HepG2 (cell line): ENCODE data around the gene MCC. TPM values are rescaled to one million over a fixed set of nuclear protein-coding genes. Genes with fewer than 3 reads are reported as not detected.

ENCODE experiments used
- ATAC-seq: fragments of 200-7000 bp; cut with Tn5 transposase; 3 replicates; pipeline ENCODE4 v1.9.1; 2020; ENCODE audit warnings: mild to moderate bottlenecking, moderate library complexity
- BruUV-seq: library from RNA; stranded (reverse); fragments of 400-500 nt; replicated peaks from 2 replicates; lab custom pipeline; 2021; lab: Mats Ljungman, UMichigan
- CTCF ChIA-PET: fragments of 300-600 bp; formaldehyde crosslinking; extraction: SDS; loops from one replicate; lab custom pipeline; 2021; ENCODE audit warnings: low total read pairs, inconsistent platforms, low intra/inter-chr PET ratio; lab: Yijun Ruan, JAX
- POLR2A ChIA-PET: fragments of 350-600 bp; sonication (Branson Sonifier 250); formaldehyde crosslinking; loops from one replicate; lab custom pipeline; 2020; ENCODE audit warnings: antibody characterized with exemption, inconsistent platforms; lab: Yijun Ruan, JAX
- DNase-seq: peaks from one replicate; pipeline ENCODE4 v3.0.0-alpha.2; 2015; ENCODE audit warnings: low spot score
- FAIRE-seq: peaks from 3 replicates; lab custom pipeline; 2011; peaks lifted over from hg19 to GRCh38; lab: Jason Lieb, UNC
- H2AFZ ChIP-seq: one replicate; pipeline ENCODE4 v1.6.1; 2011; ENCODE audit warnings: low read length, inconsistent platforms
- H3K27ac ChIP-seq: fragments of 300-600 bp; 3 replicates; pipeline ENCODE4 v1.8.0; 2011; ENCODE audit warnings: mixed run types, mild to moderate bottlenecking, mixed read lengths, low read length, inconsistent platforms; ENCODE audit not compliant: insufficient read depth; ENCODE audit errors: extremely low read length
- H3K27me3 ChIP-seq, 2 experiments: fragments of 200-600 bp in 1 of 2; 2 replicates in 1 of 2; 3 replicates in 1 of 2; pipeline versions ENCODE4 v1.6.0 to v1.8.0; 2011; ENCODE audit warnings: low read length in 2 of 2, mild to moderate bottlenecking in 2 of 2, moderate library complexity in 2 of 2, inconsistent platforms in 1 of 2; ENCODE audit not compliant: insufficient read depth in 2 of 2, control insufficient read depth in 1 of 2
- H3K36me3 ChIP-seq, 2 experiments: fragments of 200-600 bp in 1 of 2; replicated peaks in 1 of 2; 2 replicates in 1 of 2; 3 replicates in 1 of 2; pipeline versions ENCODE4 v1.5.1 to v1.8.0; 2011; ENCODE audit warnings: low read length in 2 of 2, inconsistent platforms in 1 of 2; ENCODE audit not compliant: insufficient read depth in 2 of 2, control insufficient read depth in 1 of 2
- H3K4me1 ChIP-seq: 2 replicates; pipeline ENCODE4 v1.5.1; 2012; ENCODE audit warnings: low read length, inconsistent platforms; ENCODE audit not compliant: insufficient read depth
- H3K4me2 ChIP-seq: 2 replicates; pipeline ENCODE4 v1.6.0; 2011; ENCODE audit warnings: low read depth, low read length, inconsistent platforms
- H3K4me3 ChIP-seq, 3 experiments: fragments of 200-600 bp in 1 of 3; sonication (generic), shearing (Covaris generic) in 1 of 3; replicated peaks in 1 of 3; 2 replicates each; pipeline ENCODE4 v1.5.1; 2011 to 2016; ENCODE audit warnings: low read length in 3 of 3, inconsistent platforms in 2 of 3, low read depth in 2 of 3, mild to moderate bottlenecking in 2 of 3, control low read depth in 1 of 3, mixed read lengths in 1 of 3; ENCODE audit not compliant: insufficient read depth in 1 of 3
- H3K79me2 ChIP-seq: one replicate; pipeline ENCODE4 v1.6.1; 2011; ENCODE audit warnings: low read length, inconsistent platforms; ENCODE audit not compliant: insufficient read depth
- H3K9ac ChIP-seq: 2 replicates; pipeline ENCODE4 v1.6.0; 2011; ENCODE audit warnings: mild to moderate bottlenecking, low read depth, low read length, inconsistent platforms; ENCODE audit not compliant: insufficient read depth
- H3K9me3 ChIP-seq: 2 replicates; pipeline ENCODE4 v1.5.1; 2012; ENCODE audit warnings: mild to moderate bottlenecking, low read length
- H4K20me1 ChIP-seq: 2 replicates; pipeline ENCODE4 v1.6.0; 2011; ENCODE audit warnings: inconsistent platforms, mild to moderate bottlenecking, low read length, moderate library complexity; ENCODE audit not compliant: insufficient read depth
- REST ChIP-seq, 2 experiments: IDR thresholded peaks; 2 replicates each; pipeline ENCODE4 v1.6.1; 2011 to 2012; ENCODE audit warnings: low read length in 2 of 2, borderline replicate concordance in 1 of 2, low read depth in 1 of 2, mild to moderate bottlenecking in 1 of 2, moderate library complexity in 1 of 2
- ZKSCAN1 ChIP-seq: fragments of 150-350 bp; IDR thresholded peaks from 2 replicates; pipeline ENCODE4 v1.6.1; 2014; ENCODE audit warnings: low read length
- ZNF326 ChIP-seq: sonication (generic); formaldehyde crosslinking; IDR thresholded peaks from 2 replicates; pipeline ENCODE4 v1.4.0; 2020; ENCODE audit warnings: missing genetic modification reagents, borderline replicate concordance
- ZNF558 ChIP-seq: sonication (generic); formaldehyde crosslinking; IDR thresholded peaks from 2 replicates; pipeline ENCODE4 v1.9.0; 2022; ENCODE audit warnings: mild to moderate bottlenecking, missing genetic modification reagents, borderline replicate concordance
- ZNF569 ChIP-seq: sonication (generic); formaldehyde crosslinking; IDR thresholded peaks from 2 replicates; pipeline ENCODE4 v1.5.0; 2020; ENCODE audit warnings: mild to moderate bottlenecking, missing genetic modification reagents, moderate library complexity, borderline replicate concordance
- ZNF570 ChIP-seq: sonication (generic); formaldehyde crosslinking; IDR thresholded peaks from 2 replicates; pipeline ENCODE4 v1.4.0; 2020; ENCODE audit warnings: mild to moderate bottlenecking, missing genetic modification reagents, borderline replicate concordance
- ZNF615 ChIP-seq: sonication (generic); formaldehyde crosslinking; IDR thresholded peaks from 2 replicates; pipeline ENCODE4 v1.5.0; 2020; ENCODE audit warnings: mild to moderate bottlenecking, missing genetic modification reagents, borderline replicate concordance
- ZNF629 ChIP-seq: sonication (generic); formaldehyde crosslinking; conservative IDR thresholded peaks from 2 replicates; pipeline ENCODE4 v1.5.0; 2020; ENCODE audit warnings: missing genetic modification reagents
- ZNF7 ChIP-seq: IDR thresholded peaks from 2 replicates; pipeline ENCODE4 v1.6.1; 2016; ENCODE audit warnings: missing biosample characterization, missing genetic modification reagents
- ZNF713 ChIP-seq: sonication (generic); formaldehyde crosslinking; IDR thresholded peaks from 2 replicates; pipeline ENCODE4 v1.4.0; 2020; ENCODE audit warnings: mild to moderate bottlenecking, missing genetic modification reagents
- WGBS: methylation state at CpG from one replicate; pipeline ENCODE4 v1.1.6; 2017; ENCODE audit warnings: low lambda C conversion rate; 5-methylcytosine and 5-hydroxymethylcytosine counted together
- in situ Hi-C: cut with HindIII; loops from 2 replicates; pipeline ENCODE4 v1.10.0; 2017; ENCODE audit warnings: low pct_unique_long_range_greater_than_20kb; ENCODE audit not compliant: extremely low pct_ligation_motif_present
- intact Hi-C: fragments of 100-400 bp; cut with micrococcal nuclease; formaldehyde crosslinking; loops from one replicate; pipeline ENCODE4 v1.10.0; 2022; ENCODE audit not compliant: unreplicated experiment
- polyA plus RNA-seq, 8 experiments: library from polyadenylated mRNA; depleted of rRNA in 3 of 8; stranded (reverse) in 7 of 8; unstranded in 1 of 8; fragments of >200 nt; fragmentation: Illumina TruSeq in 4 of 8; extraction: Trizol in 4 of 8; gene quantifications; 2 replicates each; pipeline versions ENCODE4 v1.2.1 to v1.2.3, GENCODE V29; 2011 to 2016; ENCODE audit warnings: low read depth in 4 of 8, missing spikeins in 1 of 8, mixed read lengths in 1 of 8; ENCODE audit not compliant: insufficient read depth in 1 of 8
- total RNA-seq, 5 experiments: library from RNA; depleted of rRNA; stranded (reverse); fragments of >200 nt; fragmentation: Illumina TruSeq; extraction: Trizol; gene quantifications; 2 replicates each; pipeline ENCODE4 v1.2.3, GENCODE V29; 2016; ENCODE audit warnings: low read depth in 1 of 5
- TF ChIP-seq, protein P1 (sequence below): sonication (generic); formaldehyde crosslinking; IDR thresholded peaks from 2 replicates; pipeline ENCODE4 v1.8.0; 2022; ENCODE audit warnings: missing genetic modification reagents, low read depth, mild to moderate bottlenecking, borderline replicate concordance
- TF ChIP-seq, protein P2 (sequence below): sonication (generic); formaldehyde crosslinking; IDR thresholded peaks from 2 replicates; pipeline ENCODE4 v1.5.1; 2020; ENCODE audit warnings: mild to moderate bottlenecking, missing genetic modification reagents, moderate library complexity

Gene MCC
- total and polyA plus RNA-seq, 2 of the 13 experiments (the other 11 are each of a cell fraction or from before 2014, with no cell fraction given): 0.55 to 2.4 TPM

DNA sequence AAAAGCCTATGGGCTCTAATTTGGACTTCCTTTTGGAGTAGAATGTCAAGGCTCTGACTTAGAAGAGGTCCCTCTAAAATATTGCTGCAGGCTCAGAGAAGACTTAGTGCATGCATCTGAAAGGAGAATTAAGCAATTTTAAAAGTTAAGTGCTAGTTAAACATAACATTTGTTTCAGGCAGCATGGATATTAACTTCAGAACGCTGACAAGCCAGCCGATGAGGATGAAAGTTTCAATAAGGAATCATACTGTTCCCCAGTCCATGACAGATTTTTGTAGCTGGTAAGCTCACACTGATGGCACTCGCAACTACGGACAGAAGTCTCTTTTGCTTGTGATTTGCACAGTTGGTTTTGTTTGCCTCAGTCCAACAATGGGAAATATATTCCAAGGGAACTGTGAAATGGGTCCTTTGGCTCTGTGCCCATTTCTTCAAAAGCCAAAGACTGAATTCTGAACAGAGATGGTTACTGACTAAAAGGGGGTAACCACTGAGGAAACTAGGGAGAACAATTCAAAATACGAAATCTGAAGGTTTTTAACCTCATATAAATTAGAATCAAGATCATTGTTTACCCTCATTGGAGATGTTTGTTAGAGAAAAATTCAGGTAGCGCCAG lies 464.1 kb downstream of the MCC start:
- no TSS peak for BruUV-seq
- H3K9ac ChIP-seq: no peak overlapping the region
- H3K4me1 ChIP-seq: peaks cover 35% of the 10 kb centered on the region
- no peak overlapping the region for H2AFZ ChIP-seq
- no peak for TF ChIP-seq ZNF326 (CRISPR knock-in tag)
- peak; percentile 51; the same call in 1 of the 2 replicates for TF ChIP-seq ZNF629 (CRISPR knock-in tag)
- no peak for TF ChIP-seq ZNF558 (CRISPR knock-in tag)
- no peak for TF ChIP-seq ZNF615
- no peak for TF ChIP-seq ZKSCAN1
- no peak for TF ChIP-seq ZNF713 (CRISPR knock-in tag)
- TF ChIP-seq ZNF570 (CRISPR knock-in tag): no peak
- no peak for TF ChIP-seq ZNF569
- peaks cover 3 to 12% of the 10 kb centered on the region in 2 experiments; a peak in 3 of 5 replicates for H3K36me3 ChIP-seq
- H3K9me3 ChIP-seq: no peaks in the 10 kb centered on the region
- no peak for FAIRE-seq
- H3K4me2 ChIP-seq: no peak overlapping the region
- WGBS: 93% methylated on average over 6 of the region's 6 CpGs
- no peaks in the 10 kb centered on the region for H3K79me2 ChIP-seq
- no peak for DNase-seq
- H3K4me3 ChIP-seq: no peak overlapping the region
- ATAC-seq: no peak
- ChIA-PET CTCF (no interaction called here), POLR2A (no interaction called here)
- intact Hi-C loops: no loop called here
- H3K27ac ChIP-seq: no peak overlapping the region
- H3K27me3 ChIP-seq: no peaks in the 10 kb centered on the region
- in situ Hi-C loops: no loop called here
- H4K20me1 ChIP-seq: no peaks in the 10 kb centered on the region

DNA sequence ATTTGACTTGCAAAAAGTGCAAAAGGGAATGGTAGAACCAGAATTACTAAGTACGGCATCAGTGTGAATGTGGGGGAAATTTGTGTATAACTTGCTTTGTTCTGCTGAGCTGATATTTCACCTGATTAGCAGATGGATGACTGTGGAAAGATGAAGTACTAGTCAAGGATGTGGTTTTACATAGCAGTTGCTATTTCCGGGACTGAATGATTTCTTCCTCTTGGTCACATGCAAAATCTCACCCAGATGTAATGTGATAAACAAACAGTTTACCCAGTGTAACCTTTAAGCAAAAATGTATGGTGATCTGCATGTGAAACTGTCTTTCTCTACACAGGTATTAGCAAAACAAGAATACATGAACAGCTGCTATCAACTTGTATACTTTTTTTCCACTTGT lies 465.6 kb downstream of the MCC start:
- no peak overlapping the region for H3K4me2 ChIP-seq
- no peak for TF ChIP-seq REST (IDR thresholded peaks at IDR 0.05; ENCODE audit: borderline replicate concordance in 1 of 2, low read depth in 1 of 2, low read length in 2 of 2)
- TF ChIP-seq, protein P1, sequence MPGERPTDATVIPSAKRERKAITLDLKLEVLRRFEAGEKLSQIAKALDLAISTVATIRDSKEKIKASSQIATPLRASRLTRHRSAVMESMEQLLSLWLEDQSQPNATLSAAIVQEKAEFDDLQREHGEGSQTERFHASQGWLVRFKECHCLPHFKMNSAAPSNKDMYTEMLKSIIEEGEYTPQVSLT (CRISPR knock-in tag): no peak
- TF ChIP-seq ZNF7 (CRISPR knock-in tag): no peak
- TF ChIP-seq, protein P2, sequence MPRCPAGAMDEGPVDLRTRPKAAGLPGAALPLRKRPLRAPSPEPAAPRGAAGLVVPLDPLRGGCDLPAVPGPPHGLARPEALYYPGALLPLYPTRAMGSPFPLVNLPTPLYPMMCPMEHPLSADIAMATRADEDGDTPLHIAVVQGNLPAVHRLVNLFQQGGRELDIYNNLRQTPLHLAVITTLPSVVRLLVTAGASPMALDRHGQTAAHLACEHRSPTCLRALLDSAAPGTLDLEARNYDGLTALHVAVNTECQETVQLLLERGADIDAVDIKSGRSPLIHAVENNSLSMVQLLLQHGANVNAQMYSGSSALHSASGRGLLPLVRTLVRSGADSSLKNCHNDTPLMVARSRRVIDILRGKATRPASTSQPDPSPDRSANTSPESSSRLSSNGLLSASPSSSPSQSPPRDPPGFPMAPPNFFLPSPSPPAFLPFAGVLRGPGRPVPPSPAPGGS (CRISPR knock-in tag): no peak

More for the DNA sequence above, 465.6 kb downstream of the MCC start:
- ChIA-PET POLR2A (no interaction called here), CTCF (no interaction called here)
- H3K4me1 ChIP-seq: peaks cover 50% of the 10 kb centered on the region
- BruUV-seq: no TSS peak
- H3K4me3 ChIP-seq: no peak overlapping the region
- in situ Hi-C loops (no loop called here), intact Hi-C loops (no loop called here)
- H3K27ac ChIP-seq: no peak overlapping the region
- peaks cover 3 to 12% of the 10 kb centered on the region in 2 experiments; a peak in 4 of 5 replicates for H3K36me3 ChIP-seq
- H3K79me2 ChIP-seq: peaks cover 3% of the 10 kb centered on the region
- FAIRE-seq: no peak
- H3K9ac ChIP-seq: no peak overlapping the region
- no peak for DNase-seq
- H3K27me3 ChIP-seq: no peaks in the 10 kb centered on the region
- H3K9me3 ChIP-seq: no peaks in the 10 kb centered on the region
- WGBS: 96% methylated on average over 2 of the region's 2 CpGs
- no peak overlapping the region for H2AFZ ChIP-seq
- H4K20me1 ChIP-seq: no peaks in the 10 kb centered on the region
- ATAC-seq: no peak
